OCI-LY7 (cell line): ENCODE measurements around the gene ZNF488.

Experiments
- CTCF ChIP-seq: fragments of 200-600 bp; sonication (generic); conservative IDR thresholded peaks from 2 replicates; pipeline ENCODE4 v1.5.1; 2014; ENCODE audit warnings: mild to moderate bottlenecking, antibody characterized with exemption, low read length, moderate library complexity, mixed read lengths
- EZH2phosphoT487 ChIP-seq: fragments of 200-600 bp; sonication (generic); IDR thresholded peaks from 2 replicates; pipeline ENCODE4 v1.6.1; 2018; ENCODE audit warnings: low read depth, borderline replicate concordance, mild to moderate bottlenecking, mixed run types, antibody characterized with exemption, low read length, moderate library complexity, mixed read lengths

- TF ChIP-seq CTCF: no peak
- TF ChIP-seq EZH2phosphoT487: no peak
Measured at GRCh38 chr10:47358457-47358856, 25.6 kb downstream of the ZNF488 start.
